Panc1 (cell line): Measurements from ENCODE around the gene PZP. TPM values are rescaled to one million over a fixed set of nuclear protein-coding genes. Genes with fewer than 3 reads are reported as not detected.
"Not testable (repeated sequence)": the region's sequence is repeated elsewhere in the genome, so short reads cannot be mapped to it uniquely, and the experiment has no call there.

Source experiments
- ATAC-seq: fragments of 200-7000 bp; cut with Tn5 transposase; 2 replicates; pipeline ENCODE4 v1.9.1; 2020; ENCODE audit warnings: mild to moderate bottlenecking, moderate library complexity
- BruUV-seq: library from RNA; stranded (reverse); fragments of 400-500 nt; replicated peaks from 2 replicates; lab custom pipeline; 2021; lab: Mats Ljungman, UMichigan
- CTCF ChIA-PET: fragments of 300-600 bp; sonication (Branson Sonifier 250); formaldehyde crosslinking; loops from one replicate; lab custom pipeline; 2022; ENCODE audit warnings: antibody characterized with exemption; lab: Charles Lee
- POLR2A ChIA-PET: fragments of 300-600 bp; sonication (Branson Sonifier 250); formaldehyde crosslinking; loops from one replicate; lab custom pipeline; 2022; ENCODE audit warnings: antibody characterized with exemption; lab: Charles Lee
- DNase-seq: peaks from one replicate; pipeline ENCODE4 v3.0.0-alpha.2; 2010; ENCODE audit warnings: low read depth, low spot score
- H3K27ac ChIP-seq: 2 replicates; pipeline ENCODE4 v1.5.1; 2011; ENCODE audit warnings: mild to moderate bottlenecking, low read length, inconsistent platforms
- H3K27me3 ChIP-seq: fragments of 200-500 bp; sonication (Bioruptor generic); 2 replicates; pipeline ENCODE4 v1.6.0; 2014; ENCODE audit warnings: low read length, inconsistent platforms; ENCODE audit not compliant: control insufficient read depth, insufficient read depth
- H3K36me3 ChIP-seq: fragments of 200-500 bp; sonication (Bioruptor generic); 2 replicates; pipeline ENCODE4 v1.5.1; 2014; ENCODE audit warnings: inconsistent platforms, mild to moderate bottlenecking, low read length, moderate library complexity; ENCODE audit not compliant: control insufficient read depth, insufficient read depth
- H3K4me1 ChIP-seq: 2 replicates; pipeline ENCODE4 v1.5.1; 2011; ENCODE audit warnings: inconsistent platforms, mild to moderate bottlenecking, low read length, moderate library complexity; ENCODE audit not compliant: control insufficient read depth, insufficient read depth
- H3K4me3 ChIP-seq, 2 experiments: 2 replicates each; pipeline ENCODE4 v1.5.1; 2011 to 2012; ENCODE audit warnings: low read depth in 2 of 2, low read length in 2 of 2, mild to moderate bottlenecking in 2 of 2, inconsistent platforms in 1 of 2, moderate library complexity in 1 of 2
- H3K9me3 ChIP-seq: fragments of 200-500 bp; sonication (Bioruptor generic); 2 replicates; pipeline ENCODE4 v1.5.1; 2014; ENCODE audit warnings: low read depth, mild to moderate bottlenecking, inconsistent platforms, low read length, moderate library complexity; ENCODE audit not compliant: control insufficient read depth, insufficient read depth
- CTCF ChIP-seq: fragments of 450-650 bp; IDR thresholded peaks from 2 replicates; pipeline ENCODE4 v1.5.1; 2017; ENCODE audit warnings: mild to moderate bottlenecking
- POLR2AphosphoS5 ChIP-seq: IDR thresholded peaks from 2 replicates; pipeline ENCODE4 v1.6.1; 2012; ENCODE audit warnings: mild to moderate bottlenecking, low read depth, low read length, moderate library complexity
- REST ChIP-seq, 2 experiments: IDR thresholded peaks; 2 replicates each; pipeline ENCODE4 v1.6.1; 2011 to 2012; ENCODE audit warnings: low read depth in 2 of 2, control low read depth in 1 of 2, low read length in 1 of 2, mild to moderate bottlenecking in 1 of 2, moderate library complexity in 1 of 2; ENCODE audit not compliant: insufficient read depth in 1 of 2
- SIN3A ChIP-seq: IDR thresholded peaks from 2 replicates; pipeline ENCODE4 v1.6.1; 2012; ENCODE audit warnings: low read depth, mild to moderate bottlenecking, low read length, moderate library complexity, borderline replicate concordance; ENCODE audit not compliant: insufficient read depth
- TCF7L2 ChIP-seq: IDR thresholded peaks from 2 replicates; pipeline ENCODE4 v1.6.1; 2011; ENCODE audit warnings: mild to moderate bottlenecking, low read depth, low read length, inconsistent platforms
- in situ Hi-C: cut with HindIII; loops from 2 replicates; pipeline ENCODE4 v1.10.0; 2016; ENCODE audit warnings: low sequenced_read_pairs, low pct_unique_long_range_greater_than_20kb
- intact Hi-C: fragments of 100-400 bp; cut with micrococcal nuclease; formaldehyde crosslinking; loops from one replicate; pipeline ENCODE4 v1.10.0; 2022; ENCODE audit not compliant: unreplicated experiment
- total RNA-seq: library from RNA; stranded (reverse); gene quantifications from one replicate; pipeline ENCODE4 v1.2.1, GENCODE V29; 2021; ENCODE audit not compliant: unreplicated experiment

The PZP gene
- total RNA-seq, 1 experiment from 2014 or later = not detected

GRCh38 chr12:9252791-9253190, 44.6 kb upstream of the PZP start:
- CTCF ChIA-PET, H3K27ac ChIP-seq, H3K27me3 ChIP-seq, H3K4me3 ChIP-seq, intact Hi-C loops, H3K9me3 ChIP-seq, ATAC-seq, POLR2A ChIA-PET, H3K36me3 ChIP-seq, H3K4me1 ChIP-seq, DNase-seq, BruUV-seq, in situ Hi-C loops: not testable (repeated sequence)

DNA sequence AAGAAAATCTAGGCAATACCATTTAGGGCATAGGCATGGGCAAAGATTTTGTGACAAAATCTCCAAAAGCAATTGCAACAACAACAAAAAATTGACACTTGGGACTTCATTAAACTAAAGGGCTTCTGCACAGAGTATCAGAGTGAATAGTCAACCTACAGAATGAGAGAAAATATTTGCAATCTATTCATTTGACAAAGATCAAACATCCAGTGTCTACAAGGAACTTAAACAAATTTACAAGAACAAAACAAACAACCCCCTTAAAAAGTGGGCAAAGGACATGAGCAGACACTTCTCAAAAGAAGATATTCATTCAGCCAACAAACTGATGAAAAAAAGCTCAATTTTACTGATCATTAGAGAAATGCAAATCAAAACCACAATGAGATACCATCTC, 44.1 kb upstream of the PZP start:
- H3K4me3 ChIP-seq = no peak overlapping the region
- H3K27ac ChIP-seq = no peak overlapping the region
- H3K4me1 ChIP-seq = no peaks in the 10 kb centered on the region
- in situ Hi-C loops (no loop called here), intact Hi-C loops (no loop called here)
- peaks cover 2% of the 10 kb centered on the region; the same call in 1 of the 2 replicates for H3K27me3 ChIP-seq
- ChIA-PET CTCF (no interaction called here), POLR2A (no interaction called here)
- TF ChIP-seq CTCF (no peak), REST (IDR thresholded peaks at IDR 0.05; ENCODE audit: insufficient read depth in 1 of 2, low read depth in 2 of 2, low read length in 1 of 2) (no peak)
- H3K9me3 ChIP-seq = no peaks in the 10 kb centered on the region
- ATAC-seq (no peak), DNase-seq (no peak)
- BruUV-seq = no TSS peak
- H3K36me3 ChIP-seq = no peaks in the 10 kb centered on the region

GRCh38 chr12:9248435-9248834, 40.2 kb upstream of the PZP start:
- POLR2A ChIA-PET = no interaction called here
- ATAC-seq = no peak
- Histone ChIP-seq H3K4me3 (no peak overlapping the region), H3K9me3 (no peaks in the 10 kb centered on the region), H3K4me1 (no peaks in the 10 kb centered on the region), H3K27me3 (peaks cover 2% of the 10 kb centered on the region; the same call in 1 of the 2 replicates), H3K36me3 (no peaks in the 10 kb centered on the region), H3K27ac (no peak overlapping the region)
- intact Hi-C loops (no loop called here), in situ Hi-C loops (no loop called here)
- BruUV-seq = no TSS peak
- no peak for DNase-seq
- no peak for TF ChIP-seq TCF7L2
- TF ChIP-seq POLR2AphosphoS5 = no peak
- no peak for TF ChIP-seq CTCF
- TF ChIP-seq REST (IDR thresholded peaks at IDR 0.05; ENCODE audit: insufficient read depth in 1 of 2, low read depth in 2 of 2, low read length in 1 of 2) = no peak
- no peak for TF ChIP-seq SIN3A
- CTCF ChIA-PET = no interaction called here
